Measurements from ENCODE around the gene USP33. TPM values are rescaled to one million over a fixed set of nuclear protein-coding genes. Genes with fewer than 3 reads are reported as not detected.

Gene USP33
- total and polyA plus RNA-seq, 9 of the 15 experiments (the other 6 are each of a cell fraction or from before 2014, with no cell fraction given), result 22.4 to 83.5 (median 44.7) TPM

GRCh38 chr1:77682460-77683159, 77.0 kb downstream of the USP33 start, which contains the start of gene ZZZ3 (continued):
- TF ChIP-seq HOMEZ (CRISPR knock-in tag; IDR thresholded peaks at IDR 0.05), result no peak
- peak; percentile 60 for TF ChIP-seq CXXC5 (CRISPR knock-in tag; IDR thresholded peaks at IDR 0.05)
- TF ChIP-seq MTA1 (IDR thresholded peaks at IDR 0.05; ENCODE audit: borderline replicate concordance), result no peak
- TF ChIP-seq MXD1 (CRISPR knock-in tag; IDR thresholded peaks at IDR 0.05; ENCODE audit: borderline replicate concordance, poor library complexity, severe bottlenecking), result peak; percentile 69
- peak; percentile 95 for TF ChIP-seq BHLHE40 (IDR thresholded peaks at IDR 0.05; ENCODE audit: low read length)
- TF ChIP-seq ZNF740 (CRISPR knock-in tag; IDR thresholded peaks at IDR 0.05), result peak; percentile 90
- peak in 1 of 2 experiments; percentile 94; a peak in 2 of 4 replicates for TF ChIP-seq ZNF740 (tag; IDR thresholded peaks at IDR 0.05)
- TF ChIP-seq TAF7 (tag; IDR thresholded peaks at IDR 0.05), result peak; percentile 93
- peak; percentile 97 for TF ChIP-seq RAD51 (IDR thresholded peaks at IDR 0.05; ENCODE audit: borderline replicate concordance, low read depth)
- peak; percentile 92 for TF ChIP-seq MITF (IDR thresholded peaks at IDR 0.05)
- TF ChIP-seq CC2D1A (IDR thresholded peaks at IDR 0.05), result peak; percentile 47; the same call in 1 of the 2 replicates
- no peak for TF ChIP-seq TCF7 (IDR thresholded peaks at IDR 0.05; ENCODE audit: borderline replicate concordance)
- TF ChIP-seq CREB3L1 (IDR thresholded peaks at IDR 0.05; ENCODE audit: borderline replicate concordance, low read depth), result peak; percentile 97
- no peak for TF ChIP-seq SMARCC2 (IDR thresholded peaks at IDR 0.05; ENCODE audit: low read depth)
- TF ChIP-seq SMAD3 (CRISPR knock-in tag; conservative IDR thresholded peaks at IDR 0.05), result 0 out of 2 replicates have a peak, but pooled peaks have one; percentile 40
- TF ChIP-seq HMBOX1 (IDR thresholded peaks at IDR 0.05), result peak; percentile 50; the same call in 1 of the 2 replicates
- no peak for TF ChIP-seq ZNF77 (CRISPR knock-in tag; IDR thresholded peaks at IDR 0.05)
- TF ChIP-seq TAF1 (IDR thresholded peaks at IDR 0.05; ENCODE audit: control insufficient read depth, extremely low read depth, insufficient read depth, low read length, severe bottlenecking), result peak; percentile 86
